Islet precursor cell (in vitro differentiated cells): ENCODE data around the gene FUCA1.
A peak's percentile ranks its signal among the peaks of the same experiment; 100 is the strongest.
"Not testable (repeated sequence)": the region's sequence is repeated elsewhere in the genome, so short reads cannot be mapped to it uniquely, and the experiment has no call there.

Experiments
- DNase-seq: peaks from one replicate; pipeline ENCODE4 v3.0.0-alpha.2; 2018

Gene FUCA1

GRCh38 chr1:23867895-23868556 lies at the start of gene FUCA1:
FUCA1 (minus strand) TSS chr1:23868290; CDS start chr1:23868286, 4 bp downstream.
- peak; percentile 96 for DNase-seq

- DNase-seq, result peak; percentile 95
These were observed 48.4 kb upstream of the FUCA1 start for GRCh38 chr1:23916209-23917131.

DNA sequence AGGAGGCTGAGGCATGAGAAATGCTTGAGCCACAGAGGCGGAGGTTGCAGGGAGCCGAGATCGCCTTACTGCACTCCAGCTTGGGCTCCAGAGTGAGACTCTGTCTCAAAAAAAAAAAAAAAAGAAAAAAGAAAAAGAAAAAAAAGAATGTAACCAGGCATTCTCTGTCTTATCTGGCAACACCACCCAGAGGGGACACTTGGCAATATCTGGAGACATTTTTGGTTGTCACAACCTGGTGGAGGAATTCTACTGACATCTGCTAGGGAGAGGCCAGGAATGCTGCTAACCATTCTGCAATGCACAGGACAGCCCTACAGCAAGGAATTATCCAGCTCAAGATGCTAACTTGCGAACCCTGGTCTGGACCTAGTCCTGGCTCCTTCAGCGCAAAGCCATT lies 47.4 kb upstream of the FUCA1 start:
- no peak for DNase-seq

DNA sequence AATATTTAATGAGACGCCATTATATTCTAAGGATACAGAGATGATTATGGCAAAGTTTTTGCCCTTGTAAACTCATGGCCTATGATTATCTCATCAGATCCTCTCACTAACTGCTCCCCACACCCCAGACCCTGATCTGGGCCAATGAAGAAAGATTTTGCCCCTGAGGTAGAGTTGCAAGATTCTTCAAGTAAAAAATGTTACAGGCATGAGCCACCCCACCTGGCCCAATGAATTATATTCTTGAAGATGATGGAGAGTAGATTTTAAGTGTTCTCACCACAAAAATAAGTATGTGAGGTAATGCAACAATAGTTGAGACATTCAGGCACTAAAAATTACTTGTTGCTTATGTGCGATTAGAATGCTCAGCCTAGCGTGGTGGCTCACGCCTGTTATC lies 46.8 kb upstream of the FUCA1 start:
- DNase-seq, result no peak

DNA sequence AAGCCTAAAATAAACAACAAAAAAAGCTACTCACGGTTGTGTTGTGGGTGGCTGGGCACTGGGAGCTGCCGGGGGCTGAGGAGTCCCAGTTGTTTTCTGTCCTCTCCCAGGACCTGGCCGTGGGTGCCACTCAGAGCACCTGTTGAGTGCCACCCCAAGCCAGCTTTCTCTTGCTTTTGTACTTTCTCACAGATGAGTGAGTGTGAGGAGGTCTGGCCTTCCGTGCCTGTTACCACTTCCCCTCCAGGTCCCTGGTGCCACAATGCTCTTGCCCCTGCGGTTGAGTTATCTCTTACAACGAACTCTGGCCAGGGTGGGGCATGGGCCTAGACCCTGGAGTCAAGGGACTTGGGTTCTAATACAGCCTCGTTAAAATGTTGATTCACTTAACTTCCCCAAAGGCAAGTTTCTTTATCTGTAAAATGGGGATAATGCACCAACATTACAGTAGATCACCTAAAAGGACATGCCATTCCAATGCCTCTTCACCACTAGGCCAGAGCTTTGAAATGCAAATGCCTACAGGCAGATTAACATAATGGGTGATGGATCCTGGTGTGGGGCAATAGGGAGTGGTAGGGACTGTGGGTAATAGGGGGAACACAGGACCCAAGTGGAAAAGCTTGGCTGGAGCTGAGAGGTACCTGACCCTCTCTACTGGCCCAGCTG lies 45.3 kb upstream of the FUCA1 start, which contains the start of gene CNR2:
Gene CNR2, minus strand, starts transcription at position 151 of the 669 bp plus-strand sequence. CDS start 37,745 bp downstream, outside the sequence.
- DNase-seq, result no peak

GRCh38 chr1:23911921-23912320 lies 43.8 kb upstream of the FUCA1 start:
- no peak for DNase-seq

DNA sequence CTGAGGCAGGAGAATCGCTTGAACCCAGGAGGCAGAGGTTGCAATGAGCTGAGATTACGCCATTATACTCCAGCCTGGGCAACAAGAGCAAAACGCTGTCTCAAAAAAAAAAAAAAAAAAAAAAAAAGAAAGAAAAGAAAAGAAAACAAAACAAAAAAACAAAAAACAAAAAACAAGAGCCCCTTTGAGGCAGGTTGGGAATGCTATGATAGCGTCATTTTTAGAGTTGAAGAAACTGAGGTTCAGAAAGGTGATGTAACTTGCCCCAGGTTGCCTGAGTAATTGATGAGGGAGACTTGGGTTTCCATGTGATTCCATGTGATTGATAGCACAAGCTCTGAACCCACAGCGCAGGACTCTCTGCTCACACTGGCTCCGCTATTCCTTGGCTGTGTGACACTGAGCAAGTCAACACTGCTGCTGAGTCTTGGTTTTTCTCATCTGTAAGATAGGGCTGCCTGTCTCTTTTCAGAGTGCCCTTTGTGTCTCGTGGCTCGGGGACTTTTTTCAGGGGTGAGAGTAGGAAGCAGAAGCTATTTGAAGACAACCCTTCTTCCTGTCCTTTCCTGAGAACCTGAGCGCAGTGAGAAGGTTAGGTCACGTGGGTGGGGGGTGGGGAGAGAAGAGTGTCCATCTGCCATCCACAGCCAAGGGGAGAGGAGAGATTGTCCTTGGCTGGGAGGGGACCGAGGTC lies 42.6 kb upstream of the FUCA1 start:
- DNase-seq, result no peak

GRCh38 chr1:23910144-23910543 lies 42.1 kb upstream of the FUCA1 start:
- no peak for DNase-seq

GRCh38 chr1:23909412-23909811 lies 41.3 kb upstream of the FUCA1 start:
- no peak for DNase-seq

DNA sequence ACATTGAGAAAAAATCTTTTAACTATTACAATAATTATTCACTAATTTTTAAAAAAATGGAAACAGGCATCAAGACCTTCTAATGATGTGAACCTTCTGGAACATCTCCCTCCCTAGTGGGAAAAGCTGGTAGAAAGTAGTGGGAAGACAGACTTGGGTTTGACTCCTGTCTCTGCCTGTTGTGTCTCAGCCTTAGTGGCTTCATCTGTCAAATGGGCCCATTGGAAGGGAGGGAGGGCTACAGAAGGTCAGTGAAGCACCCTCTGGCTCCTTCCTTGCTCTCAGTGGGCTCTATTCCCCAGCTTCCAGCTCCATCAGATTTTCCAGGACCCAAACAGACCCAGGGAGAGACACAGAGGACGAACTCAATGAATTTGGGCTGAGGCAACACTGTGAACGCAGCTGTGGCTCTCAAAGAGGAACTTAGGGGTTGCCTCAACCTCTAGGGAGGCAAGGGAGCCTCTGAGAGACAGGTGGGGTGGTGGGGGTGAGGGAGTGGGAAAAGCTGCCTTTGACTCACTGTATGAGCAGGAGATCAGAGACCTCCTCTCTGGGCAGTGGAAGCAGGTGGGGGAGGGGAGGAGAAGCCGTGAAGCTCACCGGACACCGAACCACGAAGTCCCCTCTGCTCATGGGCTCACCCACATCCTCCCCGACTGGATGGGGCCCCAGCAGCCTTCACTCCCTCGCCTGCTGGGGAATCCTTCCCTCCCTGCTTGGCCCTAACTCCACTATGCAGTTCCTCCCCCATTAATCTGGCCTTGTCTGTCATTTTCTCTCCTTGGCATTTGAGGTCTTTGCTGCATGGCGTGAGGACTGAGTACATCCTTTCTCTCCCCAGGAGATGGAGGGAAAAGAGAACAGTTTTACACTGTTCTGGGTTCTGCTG lies 40.6 kb upstream of the FUCA1 start:
- no peak for DNase-seq

- DNase-seq, result no peak
These were observed 38.6 kb upstream of the FUCA1 start for GRCh38 chr1:23906731-23907130.

- no peak for DNase-seq
These were observed 37.5 kb upstream of the FUCA1 start for GRCh38 chr1:23905461-23906025.

DNA sequence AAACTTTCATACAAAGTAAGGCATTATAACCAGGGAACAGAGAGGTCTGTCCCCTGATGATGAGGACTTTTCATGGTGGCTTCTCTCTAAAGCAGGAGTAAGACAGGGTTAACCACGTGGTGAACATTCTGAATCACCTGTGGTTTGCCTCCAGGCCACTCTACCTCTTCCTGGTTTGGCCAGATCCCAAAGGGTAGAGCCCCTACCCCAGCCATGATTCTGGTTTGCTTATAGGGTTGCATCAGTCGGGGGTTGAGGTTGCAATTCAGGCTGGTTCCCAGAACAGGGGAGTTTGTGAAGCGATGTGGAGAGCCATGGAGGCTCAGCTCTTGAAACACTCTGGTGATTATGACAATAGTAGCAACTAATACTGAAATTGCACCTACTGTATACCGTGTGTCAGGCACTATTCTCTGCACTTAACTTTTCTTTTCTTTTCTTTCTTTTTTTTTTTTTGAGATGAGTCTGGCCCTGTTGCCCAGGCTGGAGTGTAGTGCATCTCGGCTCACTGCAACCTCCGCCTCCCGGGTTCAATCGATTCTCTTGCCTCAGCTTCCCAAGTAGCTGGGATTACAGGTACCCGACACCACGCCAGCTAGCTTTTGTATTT lies 36.8 kb upstream of the FUCA1 start:
- peak; percentile 79 for DNase-seq

DNA sequence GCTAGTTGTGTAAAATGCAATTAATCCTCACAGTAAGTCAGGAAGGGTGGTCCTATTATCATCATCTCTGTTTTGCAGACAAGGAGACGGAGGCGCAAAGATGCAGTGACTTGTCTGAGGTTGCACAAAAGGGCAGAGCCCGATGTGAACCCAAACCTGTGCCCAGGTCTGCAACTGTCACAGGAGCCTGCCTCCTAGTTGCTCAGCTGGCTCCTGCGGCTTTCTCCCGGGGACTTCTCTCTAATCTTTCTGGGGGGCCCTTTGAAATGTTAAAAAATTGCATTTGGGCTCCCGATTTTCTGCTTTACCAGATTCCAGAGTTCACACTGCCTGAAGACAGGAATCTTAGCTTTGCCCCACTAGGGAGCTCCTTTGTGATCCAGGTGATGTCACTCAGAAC lies 35.7 kb upstream of the FUCA1 start:
- no peak for DNase-seq

- no peak for DNase-seq
These were observed 34.5 kb upstream of the FUCA1 start for GRCh38 chr1:23902321-23903278.

GRCh38 chr1:23900017-23900416 lies 31.9 kb upstream of the FUCA1 start:
- DNase-seq, result not testable (repeated sequence)

DNA sequence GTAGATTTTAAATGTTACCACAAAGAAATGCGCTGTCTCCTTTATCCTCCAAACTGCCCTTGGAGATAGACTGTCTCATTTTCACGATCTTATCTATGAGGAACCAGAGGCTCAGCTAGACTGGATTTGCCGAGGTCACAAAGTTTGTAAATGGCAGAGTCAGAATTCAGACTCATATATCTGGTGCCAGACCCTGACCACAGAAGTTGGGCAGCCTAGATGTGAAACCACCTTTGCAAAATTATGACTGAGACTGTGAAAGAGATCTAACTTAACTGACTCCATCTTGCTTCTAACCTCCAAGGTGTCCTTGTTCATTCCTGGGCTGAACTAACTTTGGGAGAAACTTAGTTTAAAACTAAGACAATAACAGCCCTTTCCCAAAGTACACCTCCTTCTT lies 31.0 kb upstream of the FUCA1 start:
- no peak for DNase-seq

DNA sequence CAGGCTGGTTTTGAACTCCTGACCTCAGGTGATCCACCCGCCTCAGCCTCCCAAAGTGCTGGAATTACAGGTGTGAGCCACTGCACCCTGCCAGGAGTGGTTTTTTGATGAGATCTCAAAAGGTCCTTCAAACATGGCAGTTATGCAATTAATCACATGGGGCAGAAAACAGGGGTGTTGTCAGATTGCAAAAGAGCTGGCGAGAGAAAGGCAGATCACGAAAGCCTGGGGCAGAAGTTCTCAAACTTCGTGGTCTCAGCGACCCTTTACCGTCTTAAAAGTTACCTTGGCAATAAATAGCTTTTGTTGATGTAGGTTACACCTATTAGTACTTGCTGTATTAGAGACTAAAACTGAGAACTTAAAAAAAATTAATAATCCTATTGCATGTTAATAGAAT lies 29.0 kb upstream of the FUCA1 start:
- no peak for DNase-seq

- no peak for DNase-seq
These were observed 28.4 kb upstream of the FUCA1 start for GRCh38 chr1:23896491-23896890.

- DNase-seq, result no peak
These were observed 27.9 kb upstream of the FUCA1 start for GRCh38 chr1:23895993-23896392.
